Esophagus muscularis mucosa (tissue), 4 donors: ENCODE data around the gene NBAS. TPM values are rescaled to one million over a fixed set of nuclear protein-coding genes. Genes with fewer than 3 reads are reported as not detected.
A peak's percentile ranks its signal among the peaks of the same experiment; 100 is the strongest.

ENCODE experiments used
- DNase-seq: peaks from one replicate; pipeline ENCODE4 v3.0.0-alpha.2; 2017; ENCODE audit errors: extremely low spot score
- H3K27ac ChIP-seq, 4 donors: fragments of 200-600 bp; sonication (generic); replicated peaks in 1 of 4; 1 replicate in 3 of 4; 2 replicates in 1 of 4; pipeline ENCODE4 v1.5.1; 2016 to 2019; ENCODE audit warnings: mild to moderate bottlenecking in 1 of 4
- H3K27me3 ChIP-seq, 4 donors: fragments of 200-600 bp; sonication (generic); one replicate each; pipeline versions ENCODE4 v1.5.1 to v1.6.0; 2016 to 2019
- H3K36me3 ChIP-seq, 4 donors: fragments of 200-600 bp; sonication (generic); one replicate each; pipeline ENCODE4 v1.5.1; 2016 to 2019
- H3K4me1 ChIP-seq, 4 donors: fragments of 200-600 bp; sonication (generic); one replicate each; pipeline ENCODE4 v1.5.1; 2016 to 2019
- H3K4me3 ChIP-seq, 4 donors: fragments of 200-600 bp; sonication (generic); 1 replicate in 2 of 4; 2 replicates in 2 of 4; pipeline ENCODE4 v1.5.1; 2016 to 2019; ENCODE audit warnings: mild to moderate bottlenecking in 4 of 4, moderate library complexity in 1 of 4
- H3K9me3 ChIP-seq, 4 donors: fragments of 200-600 bp; sonication (generic); 1 replicate in 3 of 4; 2 replicates in 1 of 4; pipeline ENCODE4 v1.5.1; 2016 to 2019
- EP300 ChIP-seq: sonication (generic); formaldehyde crosslinking; IDR thresholded peaks from one replicate; pipeline ENCODE4 v1.6.1; 2017; ENCODE audit warnings: antibody characterized with exemption
- POLR2A ChIP-seq: fragments of 450-650 bp; IDR thresholded peaks from one replicate; pipeline ENCODE4 v1.6.1; 2017; ENCODE audit warnings: antibody characterized with exemption, moderate library complexity, mild to moderate bottlenecking, low read depth
- POLR2AphosphoS5 ChIP-seq, 2 donors: sonication (generic); formaldehyde crosslinking; IDR thresholded peaks; one replicate each; pipeline ENCODE4 v1.6.1; 2017; ENCODE audit warnings: antibody characterized with exemption in 2 of 2
- WGBS: methylation state at CpG from one replicate; pipeline ENCODE4 v1.1.5; 2018; 5-methylcytosine and 5-hydroxymethylcytosine counted together
- intact Hi-C: fragments of 100-400 bp; cut with DNase I; formaldehyde crosslinking; loops from one replicate; pipeline ENCODE4 v1.15.1; 2023
- total RNA-seq, 4 donors: library from RNA; depleted of rRNA; stranded (reverse); fragments of >200 nt; gene quantifications; one replicate each; pipeline versions ENCODE4 v1.1.0 to v1.2.1, GENCODE V29; 2016
- TF ChIP-seq, protein P1 (sequence below), 3 experiments: fragments of 200-600 bp in 2 of 3; fragments of 450-650 bp in 1 of 3; sonication (generic) in 2 of 3; IDR thresholded peaks; one replicate each; pipeline ENCODE4 v1.5.1; 2017 to 2019; ENCODE audit warnings: antibody characterized with exemption in 3 of 3, mild to moderate bottlenecking in 2 of 3, moderate library complexity in 1 of 3

NBAS gene
- total RNA-seq, 4 donors from 2014 or later = 39.2 to 43.6 (median 42.0) TPM

DNA sequence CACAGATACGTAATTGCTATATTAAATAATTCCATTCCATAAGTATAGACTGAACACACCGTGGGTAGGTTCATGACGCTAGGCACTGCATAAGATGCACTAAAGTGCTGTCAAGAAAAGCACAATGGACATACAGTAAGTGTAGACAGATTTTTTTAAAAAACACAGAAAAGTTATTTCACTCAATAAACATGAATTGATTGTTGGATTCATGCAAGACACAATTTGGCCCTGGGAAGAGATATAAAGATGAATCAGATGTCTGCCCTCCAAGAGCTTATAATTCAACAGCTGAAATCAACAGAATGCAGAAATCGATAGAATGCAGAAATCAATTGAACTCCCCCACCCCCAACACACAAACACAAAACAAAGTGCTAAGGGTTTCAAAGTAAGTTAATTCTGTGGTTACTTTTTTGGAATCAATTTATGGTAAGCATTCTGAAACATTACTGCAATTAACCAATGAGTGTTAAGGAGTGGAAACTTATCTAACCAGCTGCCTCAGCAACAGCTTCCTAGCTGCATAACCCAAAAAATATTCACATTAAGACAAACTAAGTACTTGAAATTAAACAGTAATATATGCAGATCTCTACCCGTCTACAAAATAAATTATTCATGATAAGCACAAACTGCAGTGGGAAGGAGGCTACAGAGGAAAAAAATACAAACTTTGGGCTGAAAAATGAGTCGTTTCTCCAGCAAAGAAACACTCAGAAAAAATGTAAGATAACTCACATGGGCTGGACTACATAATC lies 1.6 kb downstream of the NBAS start:
- DNase-seq = no peak
- 72% methylated on average over 6 of the region's 6 CpGs for WGBS
- no peaks in the 10 kb centered on the region for H3K9me3 ChIP-seq
- H3K4me1 ChIP-seq = peaks cover 17 to 40% (median 30%) of the 10 kb centered on the region in 4 donors
- peaks cover 0 to 15% (median 3%) of the 10 kb centered on the region in 4 donors for H3K36me3 ChIP-seq
- no peaks in the 10 kb centered on the region for H3K27me3 ChIP-seq
- TF ChIP-seq POLR2AphosphoS5 (IDR thresholded peaks at IDR 0.05) = no peak
- TF ChIP-seq, protein P1, sequence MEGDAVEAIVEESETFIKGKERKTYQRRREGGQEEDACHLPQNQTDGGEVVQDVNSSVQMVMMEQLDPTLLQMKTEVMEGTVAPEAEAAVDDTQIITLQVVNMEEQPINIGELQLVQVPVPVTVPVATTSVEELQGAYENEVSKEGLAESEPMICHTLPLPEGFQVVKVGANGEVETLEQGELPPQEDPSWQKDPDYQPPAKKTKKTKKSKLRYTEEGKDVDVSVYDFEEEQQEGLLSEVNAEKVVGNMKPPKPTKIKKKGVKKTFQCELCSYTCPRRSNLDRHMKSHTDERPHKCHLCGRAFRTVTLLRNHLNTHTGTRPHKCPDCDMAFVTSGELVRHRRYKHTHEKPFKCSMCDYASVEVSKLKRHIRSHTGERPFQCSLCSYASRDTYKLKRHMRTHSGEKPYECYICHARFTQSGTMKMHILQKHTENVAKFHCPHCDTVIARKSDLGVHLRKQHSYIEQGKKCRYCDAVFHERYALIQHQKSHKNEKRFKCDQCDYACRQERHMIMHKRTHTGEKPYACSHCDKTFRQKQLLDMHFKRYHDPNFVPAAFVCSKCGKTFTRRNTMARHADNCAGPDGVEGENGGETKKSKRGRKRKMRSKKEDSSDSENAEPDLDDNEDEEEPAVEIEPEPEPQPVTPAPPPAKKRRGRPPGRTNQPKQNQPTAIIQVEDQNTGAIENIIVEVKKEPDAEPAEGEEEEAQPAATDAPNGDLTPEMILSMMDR (IDR thresholded peaks at IDR 0.05) = no peak
- peak overlapping the region; percentile 87 to 93 (median 90) for H3K4me3 ChIP-seq
- no peak overlapping the region for H3K27ac ChIP-seq
- intact Hi-C loops = no loop called here

DNA sequence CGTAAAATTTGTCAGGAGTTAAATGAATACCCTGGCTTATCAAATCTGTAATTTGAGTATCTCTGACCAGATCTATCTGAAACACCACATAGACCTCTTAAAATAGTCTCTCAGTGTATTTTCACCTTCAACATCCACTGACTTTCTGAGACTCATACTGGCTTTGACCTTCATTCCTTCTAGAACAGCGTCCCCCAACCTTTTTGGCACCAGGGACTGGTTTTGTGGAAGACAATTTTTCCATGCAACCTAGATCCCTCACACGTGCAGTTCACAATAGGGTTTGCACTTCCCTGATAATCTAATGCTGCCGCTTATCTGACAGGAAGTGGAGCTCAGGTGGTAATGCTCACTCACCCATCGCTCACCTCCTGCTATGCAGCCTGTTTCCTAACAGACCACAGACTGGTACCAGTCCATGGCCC lies 3.2 kb downstream of the NBAS start:
- no peak overlapping the region for H3K4me3 ChIP-seq
- H3K27me3 ChIP-seq = no peaks in the 10 kb centered on the region
- no peaks in the 10 kb centered on the region for H3K9me3 ChIP-seq
- intact Hi-C loops = no loop called here
- DNase-seq = no peak
- no peak for TF ChIP-seq EP300
- no peak for TF ChIP-seq POLR2AphosphoS5 (IDR thresholded peaks at IDR 0.05)
- TF ChIP-seq, protein P1 (IDR thresholded peaks at IDR 0.05) = no peak
- TF ChIP-seq POLR2A = no peak
- no peak overlapping the region for H3K27ac ChIP-seq
- 72% methylated on average over 5 of the region's 5 CpGs for WGBS
- peaks cover 0 to 32% (median 11%) of the 10 kb centered on the region in 4 donors for H3K36me3 ChIP-seq
- H3K4me1 ChIP-seq = peaks cover 17 to 40% (median 30%) of the 10 kb centered on the region in 4 donors

DNA sequence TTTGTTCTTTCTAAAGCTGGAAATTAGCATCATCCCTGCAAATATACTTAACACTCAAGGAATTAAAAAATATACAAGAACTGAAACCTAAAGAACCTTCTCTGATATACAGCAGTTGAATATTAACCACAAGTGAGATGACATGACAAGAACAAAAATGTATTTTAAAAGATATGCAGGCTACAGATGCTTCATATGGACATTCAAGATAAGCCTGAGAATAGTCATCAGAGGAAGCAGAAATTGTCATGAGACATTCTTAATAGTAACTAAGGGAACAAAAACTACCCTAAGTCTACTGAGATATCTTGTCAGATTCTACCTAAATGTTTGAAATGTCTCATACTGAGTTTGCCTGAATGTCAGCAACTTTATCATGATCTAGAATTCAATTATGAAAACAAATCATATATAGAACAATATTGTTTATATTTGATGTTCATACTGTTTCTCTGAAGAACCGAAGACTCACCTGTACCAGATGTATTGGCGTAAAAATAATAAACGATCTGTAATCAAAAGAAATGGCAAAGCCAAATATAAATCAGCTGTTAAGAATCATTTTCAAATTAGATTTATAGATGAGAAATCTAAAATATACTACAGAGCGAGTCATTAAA lies 4.7 kb downstream of the NBAS start:
- no peak for TF ChIP-seq EP300
- TF ChIP-seq, protein P1 (IDR thresholded peaks at IDR 0.05) = no peak
- no peak for TF ChIP-seq POLR2A
- no peak for TF ChIP-seq POLR2AphosphoS5 (IDR thresholded peaks at IDR 0.05)
- H3K27ac ChIP-seq = no peak overlapping the region
- intact Hi-C loops = no loop called here
- H3K36me3 ChIP-seq = peaks cover 0 to 45% (median 18%) of the 10 kb centered on the region in 4 donors
- WGBS = 95% methylated on average over 4 of the region's 4 CpGs
- no peaks in the 10 kb centered on the region for H3K9me3 ChIP-seq
- DNase-seq = no peak
- peaks cover 17 to 30% (median 22%) of the 10 kb centered on the region in 4 donors for H3K4me1 ChIP-seq
- no peaks in the 10 kb centered on the region for H3K27me3 ChIP-seq
- H3K4me3 ChIP-seq = no peak overlapping the region

DNA sequence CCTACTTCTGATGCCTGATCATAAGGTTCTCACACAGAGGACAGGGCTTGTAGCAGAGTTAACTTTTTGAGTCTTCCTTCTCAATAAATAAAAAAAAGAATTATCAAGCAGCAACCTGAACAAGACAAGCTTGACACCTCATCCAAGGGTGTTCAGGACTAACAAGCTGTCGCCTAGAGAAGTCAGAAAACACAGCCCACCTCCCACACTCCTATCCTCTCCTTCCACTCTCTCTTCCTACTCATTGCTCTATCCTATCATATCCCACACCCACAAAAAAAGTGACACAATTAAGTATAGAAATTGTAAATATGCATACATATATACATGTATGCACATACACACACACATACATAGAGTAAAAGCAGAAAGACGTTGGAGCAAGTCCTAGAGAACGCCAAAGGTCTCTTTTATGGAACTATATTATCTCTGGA lies 5.4 kb downstream of the NBAS start:
- WGBS = 90% methylated on average over 3 of the region's 3 CpGs
- intact Hi-C loops = no loop called here
- TF ChIP-seq, protein P1 (IDR thresholded peaks at IDR 0.05) = no peak
- no peak for TF ChIP-seq POLR2AphosphoS5 (IDR thresholded peaks at IDR 0.05)
- TF ChIP-seq POLR2A = no peak
- TF ChIP-seq EP300 = no peak

More for the DNA sequence above, 5.4 kb downstream of the NBAS start:
- DNase-seq = no peak
- H3K27me3 ChIP-seq = no peaks in the 10 kb centered on the region
- peaks cover 17 to 30% (median 22%) of the 10 kb centered on the region in 4 donors for H3K4me1 ChIP-seq
- H3K9me3 ChIP-seq = no peaks in the 10 kb centered on the region
- no peak overlapping the region for H3K27ac ChIP-seq
- peaks cover 0 to 50% (median 20%) of the 10 kb centered on the region in 4 donors for H3K36me3 ChIP-seq
- no peak overlapping the region for H3K4me3 ChIP-seq
